GM12875 (cell line): ENCODE data around the gene RNF220.

Experiments
- H3K4me3 ChIP-seq: one replicate; pipeline ENCODE4 v1.5.1; 2011; ENCODE audit warnings: low read depth, low read length, control low read depth
- CTCF ChIP-seq: IDR thresholded peaks from 2 replicates; pipeline ENCODE4 v1.5.1; 2011; ENCODE audit warnings: low read depth, mild to moderate bottlenecking, control low read depth, inconsistent platforms, low read length, moderate library complexity, borderline replicate concordance; ENCODE audit not compliant: insufficient read depth

RNF220 gene

GRCh38 chr1:44598167-44598566 is 193.1 kb downstream of the RNF220 start:
- H3K4me3 ChIP-seq, result no peak overlapping the region
- no peak for TF ChIP-seq CTCF

GRCh38 chr1:44602634-44603628 is 197.9 kb downstream of the RNF220 start:
- no peak for TF ChIP-seq CTCF
- H3K4me3 ChIP-seq, result no peak overlapping the region

- TF ChIP-seq CTCF, result no peak
These were observed 198.7 kb downstream of the RNF220 start for GRCh38 chr1:44603718-44604117.

GRCh38 chr1:44604157-44604955 is 199.3 kb downstream of the RNF220 start:
- no peak overlapping the region for H3K4me3 ChIP-seq
- no peak for TF ChIP-seq CTCF

More at GRCh38 chr1:44603718-44604117, 198.7 kb downstream of the RNF220 start:
- H3K4me3 ChIP-seq, result no peak overlapping the region

- H3K4me3 ChIP-seq, result no peak overlapping the region
- TF ChIP-seq CTCF, result no peak
These were observed 201.0 kb downstream of the RNF220 start for GRCh38 chr1:44605914-44606615.

GRCh38 chr1:44606701-44607281 is 201.7 kb downstream of the RNF220 start:
- TF ChIP-seq CTCF, result no peak
- no peak overlapping the region for H3K4me3 ChIP-seq
